SHP77 treated with DMSO at 0.1 percent for 48 hours (cell line): ENCODE results near the gene GAB3.
"Not testable (repeated sequence)": the region's sequence is repeated elsewhere in the genome, so short reads cannot be mapped to it uniquely, and the experiment has no call there.

Experiments
- DNase-seq: peaks from one replicate; lab custom pipeline; 2025; lab: John Stamatoyannopoulos, UW

GAB3 gene

DNA sequence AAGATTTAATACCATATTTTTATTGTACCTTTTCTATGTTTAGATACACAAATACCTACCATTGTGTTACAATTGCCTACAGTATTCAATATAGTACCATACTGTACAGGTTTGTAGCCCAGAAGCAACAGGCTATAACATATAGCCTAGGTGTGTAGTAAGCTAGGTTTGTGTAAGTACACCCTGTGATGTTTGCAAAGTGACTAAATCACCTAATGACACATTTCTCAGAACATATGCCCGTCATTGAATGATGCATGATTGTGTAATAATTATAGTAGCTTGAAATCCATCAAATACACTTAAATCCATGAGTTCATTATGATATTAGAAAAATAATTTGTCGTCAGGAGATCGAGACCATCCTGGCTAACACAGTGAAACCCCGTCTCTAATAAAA lies 30.8 kb downstream of the GAB3 start:
- DNase-seq, result no peak

DNA sequence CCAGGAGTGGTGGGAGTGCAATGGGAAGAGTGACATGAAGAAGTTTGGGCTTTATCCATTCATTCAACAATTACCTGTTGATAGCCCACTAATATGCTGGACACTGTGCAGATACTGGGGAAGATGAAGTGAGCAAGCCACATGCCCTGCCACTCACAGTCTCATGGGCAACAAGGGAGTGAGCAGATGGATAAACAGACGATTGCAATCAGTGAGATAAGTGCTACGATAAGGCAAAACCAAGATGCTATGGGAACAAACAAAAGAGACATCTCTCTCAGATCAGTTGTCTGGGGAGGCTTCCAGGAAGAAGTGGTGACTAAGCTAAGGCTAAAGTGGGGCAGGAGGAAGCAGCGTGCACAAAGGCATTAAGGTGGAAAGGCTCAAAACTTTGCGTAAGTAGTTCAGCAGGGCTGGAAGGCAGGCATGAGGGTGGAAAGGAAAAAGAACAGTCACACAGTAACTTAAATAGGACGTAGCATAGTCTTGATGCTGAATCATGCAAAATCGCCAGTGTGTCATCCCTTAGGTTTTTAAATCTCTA lies 31.7 kb downstream of the GAB3 start:
- DNase-seq, result no peak

DNA sequence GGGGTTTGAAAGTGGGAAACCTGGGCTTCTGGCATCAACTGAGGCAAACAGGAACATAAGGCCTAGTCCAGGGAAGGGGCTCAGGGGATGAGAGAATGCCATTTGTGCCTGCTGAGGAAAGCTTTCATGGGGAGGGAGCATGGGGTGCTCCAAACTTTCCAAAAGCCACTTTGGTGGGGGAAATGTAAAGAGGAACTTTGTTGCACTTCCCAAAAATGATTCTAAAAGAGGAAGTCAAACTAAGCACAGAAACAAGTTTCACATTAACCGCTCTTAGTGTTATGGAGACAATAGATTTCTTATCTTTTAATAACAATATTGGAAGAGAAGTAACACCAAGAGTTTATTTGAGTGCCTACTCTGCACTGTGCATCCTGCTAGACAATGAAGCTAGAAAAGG lies 32.3 kb downstream of the GAB3 start:
- DNase-seq, result no peak

GRCh38 chrX:154717824-154718223 lies 33.1 kb downstream of the GAB3 start:
- DNase-seq, result no peak

- no peak for DNase-seq
Measured at GRCh38 chrX:154715825-154716224, 35.1 kb downstream of the GAB3 start.

GRCh38 chrX:154714925-154715324 lies 36.0 kb downstream of the GAB3 start:
- DNase-seq, result no peak

DNA sequence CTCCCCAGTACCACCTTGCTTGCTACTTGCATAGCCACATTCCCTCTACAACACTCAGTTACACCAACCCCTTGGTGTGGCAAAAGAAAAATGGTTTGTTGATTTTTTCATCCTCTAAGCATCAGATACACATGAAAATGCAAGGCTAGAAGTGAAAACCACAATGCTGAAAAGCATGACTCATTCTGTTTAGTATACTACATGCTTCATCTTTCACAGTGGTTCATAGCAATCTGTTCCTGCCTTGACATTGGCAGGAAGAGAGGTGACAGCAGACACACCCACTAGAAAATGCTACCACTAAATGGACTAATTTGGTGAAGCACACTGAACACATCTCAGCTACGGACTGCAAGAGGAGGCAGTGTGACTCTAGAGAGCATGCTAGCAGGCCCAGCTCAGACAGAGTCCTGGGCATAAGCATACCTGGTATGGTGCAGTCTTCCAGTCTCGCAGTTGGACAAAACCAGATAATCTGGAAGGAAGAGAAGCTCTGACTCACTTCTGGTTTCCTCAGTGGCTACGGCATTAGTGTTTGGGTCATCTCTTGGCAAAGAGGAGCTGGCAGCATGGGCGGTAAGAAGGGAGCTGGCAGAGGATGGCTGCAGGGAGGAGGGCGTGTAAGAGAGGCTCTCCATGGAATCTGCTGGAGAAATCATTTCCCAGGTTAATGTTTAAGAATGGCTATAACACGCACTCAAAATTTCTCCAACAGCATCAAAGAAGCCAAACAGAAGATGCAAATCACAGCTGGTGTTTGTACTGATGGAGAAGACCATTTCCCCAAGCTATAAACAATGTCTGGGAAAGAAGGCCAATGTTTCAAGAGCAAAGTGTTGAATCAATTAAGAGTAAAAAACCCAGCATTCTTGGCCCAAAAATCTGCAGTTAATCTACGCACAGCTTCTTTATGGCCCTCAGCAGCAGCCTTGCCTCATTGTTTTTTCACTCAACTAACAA lies 37.8 kb downstream of the GAB3 start:
- no peak for DNase-seq

- DNase-seq, result no peak
Measured at GRCh38 chrX:154711264-154711663, 39.6 kb downstream of the GAB3 start.

- DNase-seq, result no peak
Measured at GRCh38 chrX:154710309-154710708, 40.6 kb downstream of the GAB3 start.

DNA sequence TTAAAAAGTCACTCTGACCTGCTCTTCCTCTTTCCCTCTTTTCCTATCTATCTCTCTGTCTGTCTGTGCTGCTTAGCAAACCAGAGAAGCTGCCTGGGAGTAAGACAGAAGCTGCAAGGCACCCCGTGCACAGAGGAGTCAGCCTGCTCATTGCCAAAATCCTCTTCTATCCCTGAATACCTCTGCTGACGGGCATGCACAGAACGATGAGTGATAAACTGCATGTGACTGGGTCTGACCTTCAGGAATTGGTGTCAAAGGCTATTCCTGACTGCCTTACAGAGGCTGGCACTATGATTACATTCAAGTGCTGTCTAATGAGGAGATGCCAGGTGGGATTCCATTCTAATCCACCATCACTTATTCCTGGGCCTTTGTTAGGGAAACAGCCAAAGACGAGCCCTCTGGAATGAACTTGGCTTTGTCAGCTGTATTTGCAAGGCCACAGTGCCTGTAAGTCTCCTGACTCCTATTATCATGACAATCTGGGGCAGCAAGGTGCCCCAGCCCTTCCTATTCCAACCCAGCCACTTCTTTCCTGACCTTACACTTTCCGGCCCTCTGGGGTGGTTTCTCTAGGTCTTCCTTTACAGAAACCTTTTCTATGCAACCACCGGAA lies 52.1 kb downstream of the GAB3 start:
- DNase-seq, result no peak

- DNase-seq, result no peak
Measured at GRCh38 chrX:154696676-154697045, 54.2 kb downstream of the GAB3 start.

DNA sequence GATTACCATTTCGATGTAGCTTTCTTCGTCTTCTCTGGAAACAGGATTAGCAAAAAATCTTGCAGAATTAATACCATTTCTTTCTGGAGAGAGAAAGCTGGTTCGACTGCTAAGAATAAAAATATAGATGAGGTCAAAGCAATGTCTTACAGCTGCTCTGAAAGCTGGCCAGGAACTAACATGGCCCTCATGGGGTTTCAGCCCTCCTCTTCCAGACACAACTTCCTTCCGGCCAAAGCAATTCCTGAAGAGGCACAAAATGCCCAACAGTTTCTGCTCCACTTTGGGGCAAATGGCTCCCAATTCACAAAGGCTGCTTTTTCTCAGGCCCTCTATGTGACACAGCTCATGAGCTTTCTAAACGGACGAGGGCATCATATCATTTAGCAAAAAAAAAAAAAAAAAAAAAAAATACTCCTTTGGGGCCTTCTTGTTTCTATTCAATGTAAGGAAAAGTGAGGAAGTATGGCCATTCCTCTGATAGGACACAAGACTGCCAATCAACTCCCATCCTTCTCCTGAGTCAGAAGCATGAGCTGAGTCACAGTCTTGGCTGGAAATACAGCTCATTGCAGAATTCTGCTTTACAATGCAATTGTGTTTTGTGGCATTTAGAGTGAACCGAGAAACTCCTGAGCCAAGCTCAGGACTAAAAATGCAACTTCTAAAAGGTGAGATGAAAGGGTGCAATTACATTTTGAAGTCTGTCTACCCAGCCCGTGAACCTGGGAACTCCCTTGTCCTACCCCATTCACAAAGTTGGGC lies 54.8 kb downstream of the GAB3 start:
- no peak for DNase-seq

GRCh38 chrX:154693394-154693793 lies 57.5 kb downstream of the GAB3 start:
- no peak for DNase-seq

GRCh38 chrX:154690438-154690837 lies 60.4 kb downstream of the GAB3 start:
- not testable (repeated sequence) for DNase-seq

GRCh38 chrX:154672084-154672483 lies 78.8 kb downstream of the GAB3 start:
- not testable (repeated sequence) for DNase-seq

GRCh38 chrX:154670848-154671247 lies 80.0 kb downstream of the GAB3 start:
- not testable (repeated sequence) for DNase-seq

DNA sequence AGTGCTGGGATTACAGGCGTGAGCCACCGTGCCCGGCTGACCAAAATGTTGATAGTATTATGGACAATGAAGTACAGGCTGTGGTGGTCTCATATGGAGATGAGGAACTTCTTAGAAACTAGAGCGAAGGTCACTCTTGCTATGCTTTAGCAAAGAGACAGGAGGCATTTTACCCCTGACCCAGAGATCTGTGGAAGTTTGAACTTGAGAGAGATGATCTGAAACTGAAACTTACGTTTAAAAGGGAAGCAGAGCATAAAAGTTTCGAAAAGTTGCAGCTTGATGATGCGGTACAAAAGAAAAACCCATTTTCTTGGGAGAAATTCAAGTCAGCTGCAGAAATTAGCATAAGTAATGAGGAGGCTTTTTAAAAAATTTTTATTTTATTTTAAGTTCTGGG lies 89.0 kb downstream of the GAB3 start:
- DNase-seq, result no peak

- no peak for DNase-seq
Measured at GRCh38 chrX:154661170-154661569, 89.7 kb downstream of the GAB3 start.

- no peak for DNase-seq
Measured at GRCh38 chrX:154660541-154660940, 90.3 kb downstream of the GAB3 start.

DNA sequence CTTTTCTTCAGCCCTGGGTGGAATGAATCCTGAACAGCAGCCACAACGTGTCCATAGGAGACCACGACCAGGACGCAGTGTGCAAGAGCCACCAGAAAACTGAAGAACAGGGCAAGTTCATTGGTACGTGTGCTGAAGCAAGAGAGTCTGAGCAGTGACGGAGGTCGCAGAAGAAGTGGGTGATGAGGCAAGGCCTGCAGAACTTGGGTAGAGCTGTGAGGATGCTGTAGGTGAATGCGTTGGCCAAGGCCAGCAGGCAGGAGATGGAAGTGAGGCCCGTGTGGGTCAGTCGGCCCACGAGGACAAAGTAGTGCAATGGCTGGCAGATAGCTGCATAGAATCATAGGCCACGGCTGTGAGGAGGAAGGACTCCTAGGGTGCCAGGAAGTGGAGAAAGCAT lies 91.9 kb downstream of the GAB3 start:
- DNase-seq, result no peak

DNA sequence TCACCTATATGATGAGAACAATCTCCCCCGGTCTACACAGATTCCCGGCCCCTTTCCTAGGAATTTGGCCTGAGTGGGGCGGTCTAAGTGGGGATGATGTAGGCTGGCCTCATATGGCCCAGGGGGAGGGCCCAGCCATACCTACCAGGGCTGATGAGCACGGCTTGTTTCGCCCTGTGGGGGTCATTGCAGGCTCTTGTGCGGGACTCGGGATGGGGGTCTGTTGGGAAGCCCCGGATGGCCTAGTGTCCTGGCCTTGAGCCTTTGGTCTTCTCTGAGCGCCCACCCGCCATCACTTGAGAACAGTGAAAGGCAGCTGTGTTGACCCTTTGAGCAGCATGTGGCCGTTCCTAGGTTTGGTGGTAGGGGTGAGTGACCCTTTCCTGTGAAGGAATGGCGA lies 92.7 kb downstream of the GAB3 start:
- DNase-seq, result no peak

DNA sequence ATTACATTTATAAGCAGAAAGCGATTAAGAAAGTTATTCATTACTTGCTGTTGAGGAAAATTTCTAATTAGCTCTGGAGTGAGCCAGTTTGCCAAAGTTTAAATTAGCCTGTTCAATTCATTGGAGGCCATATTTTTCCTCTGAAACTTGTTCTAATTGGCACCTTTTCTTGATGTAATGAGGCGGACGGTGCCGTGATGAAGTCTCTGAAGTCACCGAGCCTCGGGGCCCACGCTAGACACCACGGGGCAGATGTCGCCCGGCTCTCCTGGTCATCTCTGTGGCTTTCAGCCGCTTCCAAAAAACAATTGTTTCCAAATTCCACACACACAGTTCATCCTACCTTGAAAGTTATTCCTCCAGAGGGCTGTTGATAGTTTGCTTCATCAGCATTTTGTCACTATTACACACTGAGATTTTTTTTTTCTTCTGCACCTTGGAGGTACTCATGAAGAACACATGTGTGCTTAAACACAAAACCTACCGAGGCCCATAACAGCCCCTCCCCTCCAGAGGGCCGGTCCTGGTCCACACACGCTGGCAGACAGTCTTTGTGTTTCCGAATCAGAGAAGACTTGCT lies 93.6 kb downstream of the GAB3 start:
- DNase-seq, result no peak
